Endothelial cell (in vitro differentiated cells): ENCODE measurements around the gene ANO10. TPM values are rescaled to one million over a fixed set of nuclear protein-coding genes. Genes with fewer than 3 reads are reported as not detected.

Experiments
- DNase-seq: peaks from one replicate; pipeline ENCODE4 v3.0.0; 2021; ENCODE audit warnings: low spot score
- H3K27ac Mint-ChIP-seq: one replicate; pipeline ENCODE4 v1.8.0; 2021; ENCODE audit warnings: mixed read lengths, inconsistent platforms; ENCODE audit not compliant: unreplicated experiment
- H3K27me3 Mint-ChIP-seq: one replicate; pipeline ENCODE4 v1.8.0; 2021; ENCODE audit warnings: mild to moderate bottlenecking, moderate library complexity, mixed read lengths, inconsistent platforms; ENCODE audit not compliant: unreplicated experiment
- H3K36me3 Mint-ChIP-seq: one replicate; pipeline ENCODE4 v1.8.0; 2021; ENCODE audit warnings: mild to moderate bottlenecking, low read depth, mixed read lengths, inconsistent platforms; ENCODE audit not compliant: unreplicated experiment
- H3K4me1 Mint-ChIP-seq: one replicate; pipeline ENCODE4 v1.8.0; 2021; ENCODE audit warnings: mild to moderate bottlenecking, mixed read lengths, inconsistent platforms; ENCODE audit not compliant: unreplicated experiment
- H3K4me3 Mint-ChIP-seq: one replicate; pipeline ENCODE4 v1.8.0; 2021; ENCODE audit warnings: mild to moderate bottlenecking, mixed read lengths, inconsistent platforms; ENCODE audit not compliant: unreplicated experiment
- H3K9me3 Mint-ChIP-seq: one replicate; pipeline ENCODE4 v1.8.0; 2021; ENCODE audit warnings: mixed read lengths, inconsistent platforms; ENCODE audit not compliant: unreplicated experiment
- total RNA-seq: library from RNA; stranded (reverse); fragmentation: NEBNext Ultra II Directional; extraction: Animal tissue kit (Norgen Biotek cat#: 25700); gene quantifications from one replicate; pipeline ENCODE4 v1.2.1, GENCODE V29; 2021; ENCODE audit not compliant: unreplicated experiment
- TF ChIP-seq, protein P1 (sequence below): fragments of 200-600 bp; sonication (generic); IDR thresholded peaks from one replicate; pipeline ENCODE4 v1.5.0; 2021; ENCODE audit warnings: antibody characterized with exemption; ENCODE audit not compliant: unreplicated experiment

ANO10 gene
- total RNA-seq, 1 donor from 2014 or later, result 112 TPM

DNA sequence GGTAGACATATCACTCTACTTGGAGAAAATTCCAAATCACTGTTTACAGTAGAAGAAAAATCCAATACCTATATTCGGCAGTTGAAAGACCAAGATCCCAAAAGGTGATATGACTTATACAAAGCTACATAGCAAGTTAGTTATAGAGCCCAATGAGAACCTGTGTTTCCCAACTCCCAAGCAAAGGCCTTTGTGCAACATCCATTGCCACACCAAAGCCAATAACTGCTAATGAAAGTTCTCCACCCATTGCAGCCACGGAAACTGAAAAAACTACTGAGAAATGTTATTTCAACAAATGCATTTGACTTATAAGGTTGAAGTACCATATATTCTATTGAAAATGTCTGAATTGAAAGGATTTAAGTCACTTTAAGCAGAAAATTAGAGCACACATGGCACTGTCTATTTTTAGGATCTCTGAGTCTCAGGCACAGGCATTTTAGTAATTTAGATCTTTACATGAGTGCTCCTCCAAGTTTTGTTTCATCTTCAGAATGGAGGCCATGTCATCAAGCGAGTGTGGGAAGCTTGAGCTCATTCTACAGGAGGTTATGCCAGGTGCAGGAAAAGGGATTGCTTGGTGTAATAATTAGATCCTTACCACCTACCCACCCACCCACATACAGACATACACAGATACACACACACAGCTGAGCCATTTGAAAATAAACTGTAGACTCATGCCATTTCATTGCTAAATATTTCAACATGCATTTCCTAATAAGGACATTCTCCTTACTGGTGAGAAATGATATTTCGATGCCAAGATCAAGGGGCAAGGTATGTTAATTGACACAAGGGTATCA lies 19.7 kb upstream of the ANO10 start:
- TF ChIP-seq, protein P1, sequence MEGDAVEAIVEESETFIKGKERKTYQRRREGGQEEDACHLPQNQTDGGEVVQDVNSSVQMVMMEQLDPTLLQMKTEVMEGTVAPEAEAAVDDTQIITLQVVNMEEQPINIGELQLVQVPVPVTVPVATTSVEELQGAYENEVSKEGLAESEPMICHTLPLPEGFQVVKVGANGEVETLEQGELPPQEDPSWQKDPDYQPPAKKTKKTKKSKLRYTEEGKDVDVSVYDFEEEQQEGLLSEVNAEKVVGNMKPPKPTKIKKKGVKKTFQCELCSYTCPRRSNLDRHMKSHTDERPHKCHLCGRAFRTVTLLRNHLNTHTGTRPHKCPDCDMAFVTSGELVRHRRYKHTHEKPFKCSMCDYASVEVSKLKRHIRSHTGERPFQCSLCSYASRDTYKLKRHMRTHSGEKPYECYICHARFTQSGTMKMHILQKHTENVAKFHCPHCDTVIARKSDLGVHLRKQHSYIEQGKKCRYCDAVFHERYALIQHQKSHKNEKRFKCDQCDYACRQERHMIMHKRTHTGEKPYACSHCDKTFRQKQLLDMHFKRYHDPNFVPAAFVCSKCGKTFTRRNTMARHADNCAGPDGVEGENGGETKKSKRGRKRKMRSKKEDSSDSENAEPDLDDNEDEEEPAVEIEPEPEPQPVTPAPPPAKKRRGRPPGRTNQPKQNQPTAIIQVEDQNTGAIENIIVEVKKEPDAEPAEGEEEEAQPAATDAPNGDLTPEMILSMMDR, result no peak
- Mint-ChIP-seq H3K4me3 (no peak overlapping the region), H3K27ac (no peak overlapping the region), H3K9me3 (no peaks in the 10 kb centered on the region), H3K36me3 (no peaks in the 10 kb centered on the region), H3K4me1 (peaks cover 5% of the 10 kb centered on the region), H3K27me3 (no peaks in the 10 kb centered on the region)
- no peak for DNase-seq

DNA sequence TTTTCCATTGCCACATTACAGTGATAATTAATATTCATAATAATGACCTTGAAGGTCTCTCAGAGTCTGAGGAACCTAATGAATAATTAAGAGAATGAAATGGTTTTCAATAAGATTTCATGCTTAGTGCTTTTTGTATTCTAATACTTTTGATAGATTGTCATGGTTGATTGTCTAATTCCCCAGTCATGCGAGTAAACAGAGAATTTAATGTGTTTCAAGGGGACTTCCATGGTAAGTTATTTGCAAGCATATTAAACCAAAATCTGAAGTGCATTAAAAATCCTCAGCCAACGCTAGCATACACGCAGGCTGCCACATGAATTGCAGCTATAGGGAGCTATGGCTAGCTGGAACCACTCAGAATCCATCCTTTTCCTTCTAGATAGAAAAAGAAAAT lies 18.9 kb upstream of the ANO10 start:
- H3K9me3 Mint-ChIP-seq, result no peaks in the 10 kb centered on the region
- no peak for DNase-seq
- no peaks in the 10 kb centered on the region for H3K27me3 Mint-ChIP-seq
- no peaks in the 10 kb centered on the region for H3K36me3 Mint-ChIP-seq
- H3K4me1 Mint-ChIP-seq, result peaks cover 5% of the 10 kb centered on the region
- TF ChIP-seq, protein P1, result no peak
- no peak overlapping the region for H3K27ac Mint-ChIP-seq
- no peak overlapping the region for H3K4me3 Mint-ChIP-seq

DNA sequence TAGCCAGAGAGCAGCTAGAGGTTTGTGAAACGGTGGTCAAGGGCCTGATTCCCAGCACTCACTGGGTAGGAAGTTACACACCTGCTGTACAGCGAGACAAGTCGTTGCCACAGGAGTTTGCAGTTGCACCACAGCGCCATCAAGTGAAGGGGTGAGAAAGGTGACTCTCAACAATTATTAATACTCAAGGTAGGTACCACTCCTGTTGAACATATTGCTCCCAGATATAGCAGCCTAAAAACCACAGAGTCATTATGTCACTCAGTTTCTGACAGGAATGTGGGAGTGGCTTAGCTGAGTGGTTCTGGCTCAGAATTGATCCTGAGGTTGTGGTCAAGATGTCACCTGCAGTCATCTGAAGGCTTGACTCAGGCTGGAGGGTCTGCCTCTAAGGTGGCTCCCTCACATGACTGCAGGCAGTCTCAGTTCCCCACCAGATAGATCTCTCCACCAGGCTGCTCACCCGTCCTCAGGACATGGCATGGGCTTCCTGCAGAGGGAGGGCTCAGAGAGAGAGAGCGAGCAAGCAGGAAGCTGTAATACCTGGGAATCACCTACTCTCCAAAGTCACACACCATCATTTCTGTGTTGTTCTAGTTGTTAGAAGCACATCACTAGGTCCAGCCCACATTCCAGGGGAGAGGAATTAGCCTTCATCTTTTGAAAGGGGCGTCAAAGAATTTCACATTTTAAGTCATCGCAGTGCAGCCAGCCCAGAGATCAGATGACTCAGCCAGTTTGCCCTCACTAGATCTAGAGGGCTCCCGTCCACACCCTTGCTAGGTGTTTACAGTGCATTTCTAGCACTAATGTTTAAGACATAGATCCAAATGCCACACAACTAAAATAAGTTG lies 17.0 kb upstream of the ANO10 start:
- Mint-ChIP-seq H3K27ac (no peak overlapping the region), H3K4me1 (peaks cover 5% of the 10 kb centered on the region), H3K4me3 (no peak overlapping the region), H3K9me3 (no peaks in the 10 kb centered on the region), H3K27me3 (no peaks in the 10 kb centered on the region), H3K36me3 (no peaks in the 10 kb centered on the region)
- TF ChIP-seq, protein P1, result no peak
- DNase-seq, result peak; percentile 7

DNA sequence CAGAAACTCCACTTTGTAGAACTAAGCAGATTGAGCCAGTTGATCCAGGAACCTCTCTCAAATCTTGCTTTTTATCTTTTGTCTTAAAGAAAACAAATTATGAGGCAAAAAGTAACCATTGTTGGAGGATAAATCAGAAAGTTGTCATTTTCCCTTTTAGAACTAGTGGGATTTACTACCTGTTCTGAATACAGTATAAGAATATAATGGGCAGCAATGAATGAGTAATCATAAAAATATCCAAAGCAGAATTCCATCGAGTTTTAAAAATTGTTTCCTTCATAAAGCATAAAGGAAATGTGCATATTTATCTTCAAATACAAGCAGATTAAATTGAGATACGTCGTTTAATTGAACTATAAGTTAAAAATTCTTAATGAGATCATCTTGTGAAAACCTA lies 15.9 kb upstream of the ANO10 start:
- H3K4me3 Mint-ChIP-seq, result no peak overlapping the region
- TF ChIP-seq, protein P1, result no peak
- H3K4me1 Mint-ChIP-seq, result peaks cover 5% of the 10 kb centered on the region
- H3K36me3 Mint-ChIP-seq, result no peaks in the 10 kb centered on the region
- H3K9me3 Mint-ChIP-seq, result no peaks in the 10 kb centered on the region
- H3K27ac Mint-ChIP-seq, result no peak overlapping the region
- no peaks in the 10 kb centered on the region for H3K27me3 Mint-ChIP-seq
- no peak for DNase-seq

DNA sequence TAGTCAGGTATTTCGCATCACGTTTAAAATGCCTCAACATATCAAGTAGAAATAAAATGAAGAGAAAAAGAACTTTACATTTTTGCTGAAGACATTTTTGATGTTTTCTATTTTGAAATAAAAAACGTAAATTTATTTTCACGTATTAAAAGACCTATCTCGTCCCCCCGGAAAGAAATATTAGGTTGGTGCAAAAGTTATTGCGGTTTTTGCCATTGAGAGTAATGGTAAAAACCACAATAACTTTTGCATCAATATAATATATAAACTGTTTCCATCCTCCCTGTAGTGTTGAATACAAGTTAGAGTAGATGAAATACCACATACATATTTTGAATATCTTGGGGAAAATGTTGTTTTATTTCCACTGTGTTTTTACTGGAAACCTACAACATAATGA lies 11.2 kb upstream of the ANO10 start:
- Mint-ChIP-seq H3K27me3 (no peaks in the 10 kb centered on the region), H3K36me3 (no peaks in the 10 kb centered on the region), H3K4me3 (no peak overlapping the region), H3K4me1 (no peaks in the 10 kb centered on the region), H3K27ac (no peak overlapping the region), H3K9me3 (no peaks in the 10 kb centered on the region)
- TF ChIP-seq, protein P1, result no peak
- DNase-seq, result no peak
